OCI-LY3 (cell line): ENCODE results near the gene ATP8B4.

Source experiments
- CTCF ChIP-seq: fragments of 200-600, 300-600 bp; sonication (generic); IDR thresholded peaks from 2 replicates; pipeline ENCODE4 v1.5.1; 2014; ENCODE audit warnings: antibody characterized with exemption, low read length, low read depth
- EZH2phosphoT487 ChIP-seq: fragments of 200-600 bp; shearing (Covaris generic); IDR thresholded peaks from 2 replicates; pipeline ENCODE4 v1.6.1; 2018; ENCODE audit warnings: antibody characterized with exemption, mixed run types, low read depth

GRCh38 chr15:49978121-49978520 is 140.9 kb downstream of the ATP8B4 start:
- no peak for TF ChIP-seq EZH2phosphoT487
- no peak for TF ChIP-seq CTCF
